ENCODE measurements around the gene FZD7. TPM values are rescaled to one million over a fixed set of nuclear protein-coding genes. Genes with fewer than 3 reads are reported as not detected.
A peak's percentile ranks its signal among the peaks of the same experiment; 100 is the strongest.

FZD7 gene
- total RNA-seq, 1 donor from 2014 or later, result 37.1 TPM

- Histone ChIP-seq H3K9me3 (no peaks in the 10 kb centered on the region), H3K36me3 (no peaks in the 10 kb centered on the region), H3K27me3 (no peaks in the 10 kb centered on the region), H3K4me1 (peaks cover 41% of the 10 kb centered on the region), H3K4me3 (peak overlapping the region; percentile 64 to 84), H3K27ac (peak overlapping the region; percentile 92)
- intact Hi-C loops (cut with DNase I), result loop anchor here (5.0 to 10.0 kb wide), 2 partner anchors 137 to 151 kb away; no protein-coding TSS in a partner anchor
- TF ChIP-seq CTCF (IDR thresholded peaks at IDR 0.05) (peak in 2 of 3 experiments; percentile 64 to 67), POLR2A (IDR thresholded peaks at IDR 0.05) (no peak), POLR2AphosphoS5 (IDR thresholded peaks at IDR 0.05; ENCODE audit: insufficient read depth in 1 of 2, low read depth in 1 of 2) (peak; percentile 25 to 64)
- DNase-seq (ENCODE audit: extremely low spot score in 2 of 2), result no peak
Measured at GRCh38 chr2:202035089-202035940, 1.7 kb downstream of the FZD7 start.

GRCh38 chr2:202035941-202036372 lies 2.3 kb downstream of the FZD7 start:
- no peak for TF ChIP-seq POLR2A (IDR thresholded peaks at IDR 0.05)
- TF ChIP-seq CTCF (IDR thresholded peaks at IDR 0.05), result no peak
- no peak for TF ChIP-seq POLR2AphosphoS5 (IDR thresholded peaks at IDR 0.05; ENCODE audit: insufficient read depth in 1 of 2, low read depth in 1 of 2)
- no peaks in the 10 kb centered on the region for H3K27me3 ChIP-seq
- H3K4me3 ChIP-seq, result peak overlapping the region; percentile 64 to 84
- DNase-seq (ENCODE audit: extremely low spot score in 2 of 2), result no peak
- peak overlapping the region; percentile 92 for H3K27ac ChIP-seq
- peaks cover 41% of the 10 kb centered on the region for H3K4me1 ChIP-seq
- H3K36me3 ChIP-seq, result no peaks in the 10 kb centered on the region
- no peaks in the 10 kb centered on the region for H3K9me3 ChIP-seq
- intact Hi-C loops (cut with DNase I), result loop anchor here (5.0 to 10.0 kb wide), 2 partner anchors 136 to 151 kb away; no protein-coding TSS in a partner anchor

DNA sequence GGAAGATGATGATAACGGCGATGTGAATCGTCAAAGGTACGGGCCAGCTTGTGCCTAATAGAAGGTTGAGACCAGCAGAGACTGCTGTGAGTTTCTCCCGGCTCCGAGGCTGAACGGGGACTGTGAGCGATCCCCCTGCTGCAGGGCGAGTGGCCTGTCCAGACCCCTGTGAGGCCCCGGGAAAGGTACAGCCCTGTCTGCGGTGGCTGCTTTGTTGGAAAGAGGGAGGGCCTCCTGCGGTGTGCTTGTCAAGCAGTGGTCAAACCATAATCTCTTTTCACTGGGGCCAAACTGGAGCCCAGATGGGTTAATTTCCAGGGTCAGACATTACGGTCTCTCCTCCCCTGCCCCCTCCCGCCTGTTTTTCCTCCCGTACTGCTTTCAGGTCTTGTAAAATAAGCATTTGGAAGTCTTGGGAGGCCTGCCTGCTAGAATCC lies 3.0 kb downstream of the FZD7 start:
- Histone ChIP-seq H3K4me3 (peak overlapping the region; percentile 64 to 84), H3K36me3 (no peaks in the 10 kb centered on the region), H3K27me3 (no peaks in the 10 kb centered on the region), H3K9me3 (no peaks in the 10 kb centered on the region), H3K27ac (peak overlapping the region; percentile 92), H3K4me1 (peaks cover 41% of the 10 kb centered on the region)
- intact Hi-C loops (cut with DNase I), result loop anchor here (5.0 to 10.0 kb wide), 2 partner anchors 136 to 152 kb away; no protein-coding TSS in a partner anchor
- DNase-seq (ENCODE audit: extremely low spot score in 2 of 2), result no peak
- TF ChIP-seq POLR2A (IDR thresholded peaks at IDR 0.05), result no peak
- TF ChIP-seq POLR2AphosphoS5 (IDR thresholded peaks at IDR 0.05; ENCODE audit: insufficient read depth in 1 of 2, low read depth in 1 of 2), result no peak
- TF ChIP-seq CTCF (IDR thresholded peaks at IDR 0.05), result no peak

DNA sequence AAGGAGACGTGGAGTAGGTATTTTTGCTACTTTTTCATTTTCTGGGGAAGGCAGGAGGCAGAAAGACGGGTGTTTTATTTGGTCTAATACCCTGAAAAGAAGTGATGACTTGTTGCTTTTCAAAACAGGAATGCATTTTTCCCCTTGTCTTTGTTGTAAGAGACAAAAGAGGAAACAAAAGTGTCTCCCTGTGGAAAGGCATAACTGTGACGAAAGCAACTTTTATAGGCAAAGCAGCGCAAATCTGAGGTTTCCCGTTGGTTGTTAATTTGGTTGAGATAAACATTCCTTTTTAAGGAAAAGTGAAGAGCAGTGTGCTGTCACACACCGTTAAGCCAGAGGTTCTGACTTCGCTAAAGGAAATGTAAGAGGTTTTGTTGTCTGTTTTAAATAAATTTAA lies 3.4 kb downstream of the FZD7 start:
- H3K36me3 ChIP-seq, result no peaks in the 10 kb centered on the region
- DNase-seq (ENCODE audit: extremely low spot score in 2 of 2), result no peak
- intact Hi-C loops (cut with DNase I), result loop anchor here (5.0 to 10.0 kb wide), 2 partner anchors 135 to 152 kb away; no protein-coding TSS in a partner anchor
- TF ChIP-seq POLR2A (IDR thresholded peaks at IDR 0.05) (peak in 1 of 2 donors; percentile 9), CTCF (IDR thresholded peaks at IDR 0.05) (no peak), POLR2AphosphoS5 (IDR thresholded peaks at IDR 0.05; ENCODE audit: insufficient read depth in 1 of 2, low read depth in 1 of 2) (peak in 1 of 2 donors; percentile 78)
- H3K27me3 ChIP-seq, result no peaks in the 10 kb centered on the region
- H3K4me1 ChIP-seq, result peaks cover 41% of the 10 kb centered on the region
- peak overlapping the region; percentile 64 to 84 for H3K4me3 ChIP-seq
- H3K9me3 ChIP-seq, result no peaks in the 10 kb centered on the region
- peak overlapping the region; percentile 92 for H3K27ac ChIP-seq
